Activated CD4-positive, alpha-beta T cell treated with anti-CD3 and anti-CD28 coated beads for 4 hours (primary cell): ENCODE results near the gene SERPINE2.
"Not testable (repeated sequence)": the region's sequence is repeated elsewhere in the genome, so short reads cannot be mapped to it uniquely, and the experiment has no call there.

ENCODE experiments used
- DNase-seq, 2 donors: peaks; one replicate each; pipeline ENCODE4 v3.0.0-alpha.2; 2020

The SERPINE2 gene

GRCh38 chr2:223939438-223939837, 99.6 kb downstream of the SERPINE2 start:
- not testable (repeated sequence) for DNase-seq

- no peak for DNase-seq
Observed at GRCh38 chr2:223937535-223937934, 101.6 kb downstream of the SERPINE2 start.

GRCh38 chr2:223936862-223937326, 102.2 kb downstream of the SERPINE2 start:
- no peak for DNase-seq

DNA sequence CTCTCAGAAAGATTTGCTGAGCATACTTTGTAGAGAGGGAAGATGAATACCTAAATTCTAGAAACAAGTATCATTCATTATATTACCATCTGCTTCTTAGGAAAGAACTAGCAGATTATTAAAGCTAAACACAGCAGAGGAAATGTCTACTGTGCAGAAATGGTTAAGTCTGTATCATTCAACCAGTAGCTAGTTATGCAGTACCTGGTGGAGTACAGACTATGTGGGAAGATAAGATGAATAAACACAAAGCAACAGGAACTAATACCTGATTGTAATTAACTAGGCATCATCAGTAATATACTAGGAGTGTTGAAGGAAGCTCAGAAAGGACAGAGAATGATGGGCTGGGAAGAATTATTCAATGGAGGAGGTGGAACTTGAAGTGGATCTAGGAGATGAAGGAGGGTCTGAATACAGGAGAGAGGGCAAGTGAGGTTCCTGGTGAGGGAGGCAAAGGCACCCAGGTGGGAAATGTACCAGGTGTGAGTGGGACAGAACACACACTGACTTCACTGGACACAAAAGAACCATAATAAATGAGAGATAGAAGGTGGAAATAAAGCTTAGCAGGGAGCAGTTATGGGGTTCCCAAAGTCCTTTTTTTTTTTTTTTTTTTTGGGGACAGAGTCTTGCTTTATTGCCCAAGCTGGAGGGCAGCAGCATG, 103.5 kb downstream of the SERPINE2 start:
- DNase-seq: no peak

DNA sequence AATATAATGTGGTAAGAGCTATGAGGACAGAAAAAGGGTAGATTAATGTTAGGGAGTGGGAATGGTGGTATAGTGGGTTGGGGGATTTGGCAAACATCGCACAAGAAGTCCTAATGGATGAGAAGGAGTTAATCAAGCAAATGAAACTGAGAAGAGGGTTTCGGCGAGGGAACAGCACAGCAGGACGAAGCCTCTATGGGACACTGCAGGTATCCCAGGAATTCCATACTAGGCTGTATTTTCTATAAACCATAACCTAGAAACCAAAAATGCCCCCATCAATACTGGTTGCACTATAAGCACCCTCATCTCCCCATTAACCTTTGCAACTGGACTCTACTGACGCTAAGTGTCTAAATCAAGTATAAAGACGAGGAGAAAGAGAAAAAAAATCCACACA, 104.2 kb downstream of the SERPINE2 start:
- DNase-seq: no peak

- no peak for DNase-seq
Observed at GRCh38 chr2:223932816-223933800, 106.0 kb downstream of the SERPINE2 start.

- no peak for DNase-seq
Observed at GRCh38 chr2:223930103-223930976, 108.7 kb downstream of the SERPINE2 start.

DNA sequence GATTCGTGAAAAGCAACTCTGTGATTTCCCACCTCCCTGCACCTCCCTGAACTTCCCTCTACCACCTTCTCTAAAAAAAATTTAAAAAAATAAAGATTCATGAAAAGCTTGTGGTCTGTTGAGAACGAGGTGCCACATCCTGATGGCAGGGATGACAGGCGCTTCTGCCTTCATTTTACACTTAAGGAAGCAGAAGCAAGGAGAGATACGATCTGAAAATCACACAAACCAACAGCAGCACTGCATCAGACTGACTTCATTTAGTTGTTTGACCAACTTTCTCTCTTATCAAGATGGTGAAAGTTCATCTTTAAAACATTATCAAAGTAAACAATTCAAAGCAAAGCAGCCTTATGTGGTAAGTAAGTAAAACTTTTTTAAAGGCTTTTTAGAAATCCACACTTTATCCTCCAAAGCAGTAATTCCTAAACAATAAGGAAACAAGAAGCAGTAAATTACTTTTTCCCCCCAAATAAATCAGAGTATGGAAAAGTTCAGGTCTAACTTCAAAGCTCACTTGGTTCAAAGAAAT, 109.4 kb downstream of the SERPINE2 start:
- no peak for DNase-seq

GRCh38 chr2:223928113-223929006, 110.7 kb downstream of the SERPINE2 start:
- DNase-seq: no peak

GRCh38 chr2:223925106-223925505, 114.0 kb downstream of the SERPINE2 start:
- DNase-seq: no peak
